Neural crest cell (in vitro differentiated cells): Measurements from ENCODE around the gene ATP6V0A1. TPM values are rescaled to one million over a fixed set of nuclear protein-coding genes. Genes with fewer than 3 reads are reported as not detected.

ENCODE experiments used
- DNase-seq: peaks from one replicate; pipeline ENCODE4 v3.0.0; 2021; ENCODE audit warnings: low read depth, mixed read lengths, low spot score
- H3K27ac Mint-ChIP-seq: one replicate; pipeline ENCODE4 v1.8.0; 2021; ENCODE audit warnings: mild to moderate bottlenecking, mixed read lengths; ENCODE audit not compliant: unreplicated experiment
- H3K27me3 Mint-ChIP-seq: 2 replicates; pipeline ENCODE4 v1.8.0; 2021; ENCODE audit warnings: low read depth, mild to moderate bottlenecking, mixed read lengths
- H3K36me3 Mint-ChIP-seq: 2 replicates; pipeline ENCODE4 v1.8.0; 2021; ENCODE audit warnings: low read depth, mild to moderate bottlenecking, mixed read lengths
- H3K4me1 Mint-ChIP-seq: 2 replicates; pipeline ENCODE4 v1.8.0; 2021; ENCODE audit warnings: mixed read lengths
- H3K4me3 Mint-ChIP-seq: one replicate; pipeline ENCODE4 v1.8.0; 2021; ENCODE audit warnings: mild to moderate bottlenecking, mixed read lengths
- H3K9me3 Mint-ChIP-seq: 2 replicates; pipeline ENCODE4 v1.8.0; 2021; ENCODE audit warnings: mixed read lengths
- CTCF ChIP-seq: fragments of 200-600 bp; sonication (generic); conservative IDR thresholded peaks from 2 replicates; pipeline ENCODE4 v1.5.0; 2021; ENCODE audit warnings: antibody characterized with exemption, mild to moderate bottlenecking
- total RNA-seq: library from RNA; stranded (reverse); gene quantifications from 2 replicates; pipeline ENCODE4 v1.2.1, GENCODE V29; 2021

ATP6V0A1 gene
- total RNA-seq, 1 donor from 2014 or later, result 59.4 TPM

GRCh38 chr17:42563950-42564349 is 105.3 kb downstream of the ATP6V0A1 start:
- Mint-ChIP-seq H3K27ac (no peak overlapping the region), H3K4me3 (peak overlapping the region; percentile 97), H3K36me3 (peaks cover 3% of the 10 kb centered on the region), H3K27me3 (no peaks in the 10 kb centered on the region), H3K4me1 (peaks cover 27% of the 10 kb centered on the region), H3K9me3 (no peaks in the 10 kb centered on the region)
- DNase-seq, result no peak
- TF ChIP-seq CTCF, result no peak

GRCh38 chr17:42564815-42565522 is 106.3 kb downstream of the ATP6V0A1 start:
- H3K27ac Mint-ChIP-seq, result no peak overlapping the region
- TF ChIP-seq CTCF, result no peak
- peak overlapping the region; percentile 75 for H3K4me3 Mint-ChIP-seq
- H3K36me3 Mint-ChIP-seq, result peaks cover 5% of the 10 kb centered on the region
- H3K27me3 Mint-ChIP-seq, result no peaks in the 10 kb centered on the region
- no peak for DNase-seq
- H3K9me3 Mint-ChIP-seq, result no peaks in the 10 kb centered on the region
- H3K4me1 Mint-ChIP-seq, result peaks cover 27% of the 10 kb centered on the region

GRCh38 chr17:42565523-42566214 is 107.0 kb downstream of the ATP6V0A1 start:
- Mint-ChIP-seq H3K27ac (no peak overlapping the region), H3K27me3 (no peaks in the 10 kb centered on the region), H3K36me3 (peaks cover 5% of the 10 kb centered on the region), H3K9me3 (no peaks in the 10 kb centered on the region), H3K4me1 (peaks cover 27% of the 10 kb centered on the region), H3K4me3 (peak overlapping the region; percentile 94)
- no peak for TF ChIP-seq CTCF
- no peak for DNase-seq

GRCh38 chr17:42566215-42566882 is 107.7 kb downstream of the ATP6V0A1 start:
- no peak for TF ChIP-seq CTCF
- H3K36me3 Mint-ChIP-seq, result peaks cover 5% of the 10 kb centered on the region
- DNase-seq, result no peak
- no peaks in the 10 kb centered on the region for H3K9me3 Mint-ChIP-seq
- no peak overlapping the region for H3K27ac Mint-ChIP-seq
- peak overlapping the region; percentile 94 for H3K4me3 Mint-ChIP-seq
- H3K4me1 Mint-ChIP-seq, result peaks cover 27% of the 10 kb centered on the region
- no peaks in the 10 kb centered on the region for H3K27me3 Mint-ChIP-seq

- Mint-ChIP-seq H3K9me3 (no peaks in the 10 kb centered on the region), H3K27ac (peak within 1 kb of the TSS; percentile 55), H3K27me3 (no peaks in the 10 kb centered on the region), H3K4me3 (peak within 1 kb of the TSS; percentile 94), H3K36me3 (peaks cover 5% of the 10 kb centered on the region), H3K4me1 (peaks cover 23% of the 10 kb centered on the region)
- no peak for TF ChIP-seq CTCF
- DNase-seq, result peak; percentile 83
Observed at GRCh38 chr17:42566883-42567573, 108.3 kb downstream of the ATP6V0A1 start, which contains the start of gene MLX. Gene MLX, plus strand, starts transcription at chr17:42567100. Its CDS starts 25 bp downstream, at chr17:42567125.
